ENCODE data around the gene STK32A. TPM values are rescaled to one million over a fixed set of nuclear protein-coding genes. Genes with fewer than 3 reads are reported as not detected.

STK32A gene
- total RNA-seq, 1 experiment from 2014 or later = 1.2 TPM

DNA sequence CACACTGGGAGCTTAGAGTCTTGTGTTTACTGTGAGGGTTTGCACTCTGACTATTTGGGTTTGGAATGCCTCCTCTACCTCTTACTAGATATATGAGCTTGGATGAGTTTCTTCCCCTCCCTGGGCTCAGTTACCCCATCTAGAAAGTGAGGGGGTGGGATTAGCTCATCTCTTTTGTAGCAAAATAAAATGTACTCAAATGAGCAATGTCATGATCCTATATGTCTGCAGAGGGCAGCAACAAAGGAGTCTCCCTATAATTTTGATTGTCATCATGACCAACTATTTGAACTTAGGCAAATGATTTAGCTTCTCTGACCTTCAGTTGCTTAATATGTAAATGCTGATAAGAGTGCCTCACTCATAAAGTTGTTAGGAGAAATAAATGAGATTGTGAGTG lies 166.1 kb downstream of the STK32A start:
- no peaks in the 10 kb centered on the region for H3K79me2 ChIP-seq (ENCODE audit: insufficient read depth, low read length)
- H3K4me3 ChIP-seq (replicated peaks in 1 of 2; ENCODE audit: low read depth in 1 of 2, low read length in 2 of 2) = no peak overlapping the region
- no peaks in the 10 kb centered on the region for H3K9me2 ChIP-seq (ENCODE audit: insufficient read depth)
- intact Hi-C loops (cut with micrococcal nuclease) = no loop called here
- no peaks in the 10 kb centered on the region for H3K27me3 ChIP-seq (ENCODE audit: insufficient read depth, low read length)
- H4K20me1 ChIP-seq (ENCODE audit: insufficient read depth) = no peaks in the 10 kb centered on the region
- ChIA-PET CTCF (interaction anchor here (0.7 to 0.8 kb wide), 2 partner anchors 176 to 177 kb away, joined by 3 read pairs; no protein-coding TSS in a partner anchor), POLR2A (no interaction called here), RAD21 (ENCODE audit: low non-redundant PET in 1 of 2, low total read pairs in 2 of 2, uncharacterized antibody in 2 of 2, unreplicated experiment in 2 of 2) (no interaction called here)
- no peak overlapping the region for H3K4me2 ChIP-seq (ENCODE audit: low read length)
- H3K9ac ChIP-seq (ENCODE audit: low read length) = no peak overlapping the region
- no peak for DNase-seq (ENCODE audit: low read depth, low spot score)
- peaks cover 15 to 25% of the 10 kb centered on the region in 2 experiments for H3K4me1 ChIP-seq (ENCODE audit: control insufficient read depth in 1 of 2, insufficient read depth in 2 of 2, low read length in 2 of 2)
- BruUV-seq (replicated peaks) = no TSS peak
- ATAC-seq = no peak
- H2AFZ ChIP-seq (ENCODE audit: low read depth, low read length, poor library complexity, severe bottlenecking) = no peak overlapping the region
- TF ChIP-seq, protein P1, sequence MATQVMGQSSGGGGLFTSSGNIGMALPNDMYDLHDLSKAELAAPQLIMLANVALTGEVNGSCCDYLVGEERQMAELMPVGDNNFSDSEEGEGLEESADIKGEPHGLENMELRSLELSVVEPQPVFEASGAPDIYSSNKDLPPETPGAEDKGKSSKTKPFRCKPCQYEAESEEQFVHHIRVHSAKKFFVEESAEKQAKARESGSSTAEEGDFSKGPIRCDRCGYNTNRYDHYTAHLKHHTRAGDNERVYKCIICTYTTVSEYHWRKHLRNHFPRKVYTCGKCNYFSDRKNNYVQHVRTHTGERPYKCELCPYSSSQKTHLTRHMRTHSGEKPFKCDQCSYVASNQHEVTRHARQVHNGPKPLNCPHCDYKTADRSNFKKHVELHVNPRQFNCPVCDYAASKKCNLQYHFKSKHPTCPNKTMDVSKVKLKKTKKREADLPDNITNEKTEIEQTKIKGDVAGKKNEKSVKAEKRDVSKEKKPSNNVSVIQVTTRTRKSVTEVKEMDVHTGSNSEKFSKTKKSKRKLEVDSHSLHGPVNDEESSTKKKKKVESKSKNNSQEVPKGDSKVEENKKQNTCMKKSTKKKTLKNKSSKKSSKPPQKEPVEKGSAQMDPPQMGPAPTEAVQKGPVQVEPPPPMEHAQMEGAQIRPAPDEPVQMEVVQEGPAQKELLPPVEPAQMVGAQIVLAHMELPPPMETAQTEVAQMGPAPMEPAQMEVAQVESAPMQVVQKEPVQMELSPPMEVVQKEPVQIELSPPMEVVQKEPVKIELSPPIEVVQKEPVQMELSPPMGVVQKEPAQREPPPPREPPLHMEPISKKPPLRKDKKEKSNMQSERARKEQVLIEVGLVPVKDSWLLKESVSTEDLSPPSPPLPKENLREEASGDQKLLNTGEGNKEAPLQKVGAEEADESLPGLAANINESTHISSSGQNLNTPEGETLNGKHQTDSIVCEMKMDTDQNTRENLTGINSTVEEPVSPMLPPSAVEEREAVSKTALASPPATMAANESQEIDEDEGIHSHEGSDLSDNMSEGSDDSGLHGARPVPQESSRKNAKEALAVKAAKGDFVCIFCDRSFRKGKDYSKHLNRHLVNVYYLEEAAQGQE (IDR thresholded peaks at IDR 0.05; ENCODE audit: low read depth) = no peak
- TF ChIP-seq CEBPB (IDR thresholded peaks at IDR 0.05; ENCODE audit: low read depth) = no peak
- TF ChIP-seq ELF1 (IDR thresholded peaks at IDR 0.05; ENCODE audit: borderline replicate concordance, low read depth) = no peak
- no peak for TF ChIP-seq SRF (IDR thresholded peaks at IDR 0.05; ENCODE audit: low read depth)
- TF ChIP-seq, protein P2, sequence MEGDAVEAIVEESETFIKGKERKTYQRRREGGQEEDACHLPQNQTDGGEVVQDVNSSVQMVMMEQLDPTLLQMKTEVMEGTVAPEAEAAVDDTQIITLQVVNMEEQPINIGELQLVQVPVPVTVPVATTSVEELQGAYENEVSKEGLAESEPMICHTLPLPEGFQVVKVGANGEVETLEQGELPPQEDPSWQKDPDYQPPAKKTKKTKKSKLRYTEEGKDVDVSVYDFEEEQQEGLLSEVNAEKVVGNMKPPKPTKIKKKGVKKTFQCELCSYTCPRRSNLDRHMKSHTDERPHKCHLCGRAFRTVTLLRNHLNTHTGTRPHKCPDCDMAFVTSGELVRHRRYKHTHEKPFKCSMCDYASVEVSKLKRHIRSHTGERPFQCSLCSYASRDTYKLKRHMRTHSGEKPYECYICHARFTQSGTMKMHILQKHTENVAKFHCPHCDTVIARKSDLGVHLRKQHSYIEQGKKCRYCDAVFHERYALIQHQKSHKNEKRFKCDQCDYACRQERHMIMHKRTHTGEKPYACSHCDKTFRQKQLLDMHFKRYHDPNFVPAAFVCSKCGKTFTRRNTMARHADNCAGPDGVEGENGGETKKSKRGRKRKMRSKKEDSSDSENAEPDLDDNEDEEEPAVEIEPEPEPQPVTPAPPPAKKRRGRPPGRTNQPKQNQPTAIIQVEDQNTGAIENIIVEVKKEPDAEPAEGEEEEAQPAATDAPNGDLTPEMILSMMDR (IDR thresholded peaks at IDR 0.05 in 2 of 3, conservative IDR thresholded peaks at IDR 0.05 in 1 of 3; ENCODE audit: borderline replicate concordance in 1 of 3, insufficient read depth in 1 of 3, low read depth in 2 of 3, low read length in 2 of 3) = no peak
- TF ChIP-seq FOSL1 (IDR thresholded peaks at IDR 0.05; ENCODE audit: low read depth) = no peak
- TF ChIP-seq EZH2 (IDR thresholded peaks at IDR 0.05) = no peak
- TF ChIP-seq YY1 (IDR thresholded peaks at IDR 0.05; ENCODE audit: extremely low read depth, insufficient replicate concordance, low read depth, low read length) = no peak
- TF ChIP-seq, protein P3, sequence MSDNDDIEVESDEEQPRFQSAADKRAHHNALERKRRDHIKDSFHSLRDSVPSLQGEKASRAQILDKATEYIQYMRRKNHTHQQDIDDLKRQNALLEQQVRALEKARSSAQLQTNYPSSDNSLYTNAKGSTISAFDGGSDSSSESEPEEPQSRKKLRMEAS (IDR thresholded peaks at IDR 0.05) = no peak
- TF ChIP-seq, protein P4, sequence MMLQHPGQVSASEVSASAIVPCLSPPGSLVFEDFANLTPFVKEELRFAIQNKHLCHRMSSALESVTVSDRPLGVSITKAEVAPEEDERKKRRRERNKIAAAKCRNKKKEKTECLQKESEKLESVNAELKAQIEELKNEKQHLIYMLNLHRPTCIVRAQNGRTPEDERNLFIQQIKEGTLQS (IDR thresholded peaks at IDR 0.05) = no peak
- no peak for TF ChIP-seq ZNF274 (IDR thresholded peaks at IDR 0.05; ENCODE audit: low read depth, low read length)
- TF ChIP-seq, protein P5, sequence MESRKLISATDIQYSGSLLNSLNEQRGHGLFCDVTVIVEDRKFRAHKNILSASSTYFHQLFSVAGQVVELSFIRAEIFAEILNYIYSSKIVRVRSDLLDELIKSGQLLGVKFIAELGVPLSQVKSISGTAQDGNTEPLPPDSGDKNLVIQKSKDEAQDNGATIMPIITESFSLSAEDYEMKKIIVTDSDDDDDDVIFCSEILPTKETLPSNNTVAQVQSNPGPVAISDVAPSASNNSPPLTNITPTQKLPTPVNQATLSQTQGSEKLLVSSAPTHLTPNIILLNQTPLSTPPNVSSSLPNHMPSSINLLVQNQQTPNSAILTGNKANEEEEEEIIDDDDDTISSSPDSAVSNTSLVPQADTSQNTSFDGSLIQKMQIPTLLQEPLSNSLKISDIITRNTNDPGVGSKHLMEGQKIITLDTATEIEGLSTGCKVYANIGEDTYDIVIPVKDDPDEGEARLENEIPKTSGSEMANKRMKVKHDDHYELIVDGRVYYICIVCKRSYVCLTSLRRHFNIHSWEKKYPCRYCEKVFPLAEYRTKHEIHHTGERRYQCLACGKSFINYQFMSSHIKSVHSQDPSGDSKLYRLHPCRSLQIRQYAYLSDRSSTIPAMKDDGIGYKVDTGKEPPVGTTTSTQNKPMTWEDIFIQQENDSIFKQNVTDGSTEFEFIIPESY (IDR thresholded peaks at IDR 0.05; ENCODE audit: extremely low read depth, insufficient replicate concordance, low read length) = no peak
- TF ChIP-seq JUND (IDR thresholded peaks at IDR 0.05) = no peak
- TF ChIP-seq POLR2A (IDR thresholded peaks at IDR 0.05; ENCODE audit: borderline replicate concordance, extremely low read depth, insufficient read depth, insufficient read length) = no peak
- TF ChIP-seq SP1 (IDR thresholded peaks at IDR 0.05; ENCODE audit: low read depth) = no peak
- no peak for TF ChIP-seq TCF7L2 (IDR thresholded peaks at IDR 0.05; ENCODE audit: borderline replicate concordance, extremely low read depth, insufficient read depth, insufficient read length)
- TF ChIP-seq ZFX (IDR thresholded peaks at IDR 0.05) = no peak
- no peak for TF ChIP-seq RAD21 (IDR thresholded peaks at IDR 0.05; ENCODE audit: low read depth)
- TF ChIP-seq SIN3A (IDR thresholded peaks at IDR 0.05; ENCODE audit: low read depth) = no peak
- no peak for TF ChIP-seq POLR2AphosphoS5 (IDR thresholded peaks at IDR 0.05; ENCODE audit: low read depth, low read length)
- no peaks in the 10 kb centered on the region for H3K36me3 ChIP-seq (ENCODE audit: control insufficient read depth in 1 of 2, insufficient read depth in 2 of 2, low read length in 2 of 2)
- H3K9me3 ChIP-seq (ENCODE audit: control insufficient read depth in 1 of 2, insufficient read depth in 1 of 2, low read depth in 1 of 2, low read length in 2 of 2) = no peaks in the 10 kb centered on the region
- H3K27ac ChIP-seq (ENCODE audit: low read depth, low read length) = no peak overlapping the region
